HG03469 (cell line): ENCODE data around the gene TADA2B.
"Not testable (repeated sequence)": the region's sequence is repeated elsewhere in the genome, so short reads cannot be mapped to it uniquely, and the experiment has no call there.

Experiments used
- ATAC-seq: cut with Tn5 transposase; IDR thresholded peaks from one replicate; pipeline ENCODE4 v1.9.1; 2021; ENCODE audit warnings: mild to moderate bottlenecking, moderate library complexity, moderate number of reproducible peaks; ENCODE audit not compliant: unreplicated experiment

The TADA2B gene

DNA sequence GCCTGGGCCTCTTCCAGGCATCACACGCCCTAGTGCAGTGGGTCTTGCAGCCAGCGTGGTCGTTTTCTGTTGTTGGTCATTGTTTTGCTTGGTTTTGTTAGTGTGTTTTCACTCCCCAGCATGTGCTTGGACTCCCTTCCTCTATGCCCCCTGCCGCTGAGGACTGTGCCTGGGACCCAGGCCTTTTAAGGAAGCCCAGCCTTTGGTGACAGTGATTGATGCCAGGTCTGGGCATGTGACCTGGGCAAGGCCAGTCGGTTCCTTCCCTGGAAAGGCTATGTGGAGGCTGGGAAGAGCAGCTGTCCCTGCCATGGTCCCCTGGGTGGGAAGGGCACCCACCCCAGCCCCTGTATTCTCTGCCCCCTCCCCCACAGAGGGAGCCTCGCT, 33.5 kb downstream of the TADA2B start:
- ATAC-seq: no peak

DNA sequence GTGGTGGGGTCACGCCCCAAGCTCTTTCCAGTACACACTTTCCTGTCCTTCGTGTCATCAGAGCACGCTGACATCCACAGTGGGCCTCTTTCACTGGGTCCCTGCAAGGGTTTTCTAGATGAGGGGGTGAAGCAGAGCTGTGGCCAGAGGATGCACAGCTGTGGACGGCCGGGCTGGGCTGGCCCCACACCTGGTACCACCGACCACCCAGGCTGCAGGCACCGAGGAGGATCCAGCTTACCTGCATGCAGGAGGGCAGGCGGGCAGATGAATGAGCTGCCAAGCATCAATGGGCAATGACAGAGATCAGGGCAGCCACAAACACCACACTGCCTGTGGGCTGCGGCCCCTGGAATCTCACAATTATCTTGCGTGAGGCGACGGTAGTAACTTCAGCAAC, 34.2 kb downstream of the TADA2B start:
- no peak for ATAC-seq

DNA sequence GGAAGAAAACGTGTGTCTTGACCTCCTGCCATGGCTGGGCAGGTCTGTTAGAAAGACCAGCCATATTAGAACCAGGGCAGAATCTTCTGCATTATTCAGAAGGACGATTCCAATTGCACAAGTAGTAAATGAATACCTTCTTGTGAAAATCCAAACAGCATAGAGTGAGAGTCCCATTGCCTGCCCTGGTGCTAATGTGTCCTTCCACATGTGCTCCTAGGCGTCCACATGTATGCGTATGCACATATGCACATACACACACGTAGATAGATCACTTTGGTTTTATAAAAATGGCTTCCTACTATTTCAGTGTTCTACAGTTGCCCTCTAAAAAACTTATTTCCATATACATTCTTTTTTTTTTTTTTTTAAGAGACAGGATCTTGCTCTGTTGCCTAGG, 34.9 kb downstream of the TADA2B start:
- ATAC-seq: no peak

DNA sequence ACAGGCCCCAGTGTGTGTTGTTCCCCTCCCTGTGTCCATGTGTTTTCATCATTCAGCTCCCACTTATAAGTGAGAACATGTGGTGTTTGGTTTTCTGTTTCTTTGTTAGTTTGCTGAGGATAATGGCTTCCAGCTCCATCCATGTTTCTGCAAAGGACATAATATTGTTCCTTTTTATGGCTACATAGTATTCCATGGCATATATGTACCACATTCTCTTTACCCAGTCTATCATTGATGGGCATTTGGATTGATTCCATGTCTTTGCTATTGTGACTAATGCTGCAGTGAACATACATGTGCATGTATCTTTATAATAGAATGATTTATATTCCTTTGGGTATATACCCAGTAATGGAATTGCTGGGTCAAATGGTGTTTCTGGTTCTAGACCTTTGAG, 36.3 kb downstream of the TADA2B start:
- not testable (repeated sequence) for ATAC-seq

DNA sequence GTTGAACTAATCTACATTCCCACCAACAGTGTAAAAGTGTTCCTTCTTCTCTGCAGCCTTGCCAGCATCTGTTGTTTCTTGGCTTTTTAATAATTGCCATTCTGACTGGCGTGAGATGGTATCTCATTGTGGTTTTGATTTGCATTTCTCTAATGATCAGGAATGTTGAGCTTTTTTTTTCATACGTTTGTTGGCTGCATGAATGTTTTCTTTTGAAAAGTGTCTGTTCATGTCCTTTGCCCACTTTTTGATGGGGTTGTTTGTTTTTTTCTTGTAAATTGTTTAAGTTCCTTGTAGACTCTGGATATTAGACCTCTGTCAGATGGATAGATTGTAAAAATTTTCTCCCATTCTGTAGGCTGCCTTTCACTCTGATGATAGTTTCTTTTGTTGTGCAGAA, 36.7 kb downstream of the TADA2B start:
- ATAC-seq: not testable (repeated sequence)

DNA sequence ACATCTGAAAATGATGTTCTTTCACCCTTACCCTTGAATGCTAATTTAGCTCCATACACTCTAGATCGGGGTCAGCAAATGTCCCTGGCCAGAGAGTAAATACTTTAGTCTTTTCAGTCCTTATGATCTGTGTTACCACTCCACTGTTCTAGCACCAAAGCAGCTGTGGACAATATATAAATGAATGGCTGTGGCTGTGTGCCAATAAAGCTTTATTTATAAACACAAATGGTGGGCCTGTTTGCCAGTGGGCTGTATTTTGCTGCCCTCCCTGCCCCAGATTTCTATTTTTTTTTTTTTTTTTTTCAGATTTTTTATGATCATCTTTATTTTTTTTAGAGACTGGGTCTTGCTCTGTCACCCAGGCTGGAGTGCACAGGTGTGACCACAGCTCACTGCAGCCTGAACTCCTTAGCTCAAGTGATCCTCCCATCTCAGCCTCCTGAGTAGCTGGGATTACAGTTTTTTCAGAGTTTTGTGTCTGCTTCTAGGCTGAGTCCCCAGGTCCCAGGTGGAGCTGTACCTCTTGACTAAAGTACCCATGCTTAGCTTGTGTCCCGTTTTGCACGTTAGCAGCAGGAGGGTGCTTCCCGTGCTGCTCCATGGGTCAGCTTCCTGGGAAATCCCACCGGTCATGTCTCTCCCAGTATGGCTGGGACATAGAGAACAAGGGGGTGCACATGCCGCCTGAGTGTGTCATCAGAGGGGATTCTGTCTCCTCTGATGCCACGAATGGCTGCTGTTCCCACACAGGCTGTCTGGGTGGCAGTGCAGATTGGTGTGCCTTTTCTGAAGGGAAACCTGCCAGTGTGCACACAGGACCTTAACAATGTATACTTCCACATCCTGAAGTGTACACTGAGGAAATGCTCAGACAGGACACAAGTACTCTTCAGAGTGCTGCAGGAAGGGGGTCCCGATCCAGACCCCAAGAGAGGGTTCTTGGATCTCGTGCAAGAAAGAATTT, 40.7 kb downstream of the TADA2B start:
- ATAC-seq: no peak

DNA sequence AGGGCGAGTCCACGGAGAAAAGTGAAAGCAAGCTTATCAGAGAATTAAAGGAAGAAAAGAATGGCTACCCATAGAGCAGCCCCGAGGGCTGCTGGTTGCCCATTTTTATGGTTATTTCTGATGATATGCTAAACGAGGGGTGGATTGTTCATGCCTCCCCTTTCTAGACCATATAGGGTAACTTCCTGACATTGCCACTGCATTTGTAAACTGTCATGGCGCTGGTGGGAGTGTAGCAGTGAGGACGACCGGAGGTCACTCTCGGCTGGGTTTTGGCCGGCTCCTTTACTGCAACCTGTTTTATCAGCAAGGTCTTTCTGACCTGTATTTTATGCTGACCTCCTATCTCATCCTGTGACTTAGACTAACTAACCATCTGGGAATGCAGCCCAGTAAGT, 41.4 kb downstream of the TADA2B start:
- not testable (repeated sequence) for ATAC-seq

DNA sequence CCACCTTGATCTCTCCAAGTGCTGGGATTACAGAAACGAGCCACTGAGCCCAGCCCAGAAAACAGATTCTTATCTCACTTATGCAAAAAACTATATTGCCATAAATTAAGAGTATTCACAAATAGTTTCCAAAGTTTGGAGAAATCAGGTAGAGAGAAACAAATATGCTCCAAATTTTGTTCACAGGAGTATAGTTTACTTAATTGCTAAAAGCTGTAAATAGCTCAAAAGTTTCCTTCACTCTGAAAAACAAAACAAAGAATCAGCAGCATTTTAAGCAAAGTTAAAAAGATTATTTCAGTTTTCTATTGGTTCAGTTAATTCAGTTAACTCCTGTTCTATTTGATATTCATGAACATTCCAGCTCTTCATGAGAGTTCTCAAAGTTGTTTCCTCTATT, 43.2 kb downstream of the TADA2B start:
- ATAC-seq: no peak

DNA sequence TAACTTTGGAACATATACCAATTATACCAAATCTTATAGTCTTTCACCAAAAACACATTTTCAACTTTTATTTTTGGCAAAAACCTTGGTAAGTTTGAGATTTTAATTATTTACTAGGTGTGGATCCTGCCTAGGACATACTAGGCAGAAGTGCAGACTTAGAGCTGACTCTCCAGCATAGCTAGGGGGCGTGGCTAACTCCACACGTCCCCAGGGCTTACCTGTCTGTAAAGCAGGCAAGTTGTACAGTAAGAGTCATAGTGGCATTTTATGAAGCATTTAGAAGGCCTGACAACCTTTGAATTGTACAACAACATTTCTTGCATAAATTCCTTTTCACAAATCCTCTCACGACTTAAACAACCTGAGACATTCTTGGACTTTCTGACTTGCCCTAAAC, 43.9 kb downstream of the TADA2B start:
- no peak for ATAC-seq

DNA sequence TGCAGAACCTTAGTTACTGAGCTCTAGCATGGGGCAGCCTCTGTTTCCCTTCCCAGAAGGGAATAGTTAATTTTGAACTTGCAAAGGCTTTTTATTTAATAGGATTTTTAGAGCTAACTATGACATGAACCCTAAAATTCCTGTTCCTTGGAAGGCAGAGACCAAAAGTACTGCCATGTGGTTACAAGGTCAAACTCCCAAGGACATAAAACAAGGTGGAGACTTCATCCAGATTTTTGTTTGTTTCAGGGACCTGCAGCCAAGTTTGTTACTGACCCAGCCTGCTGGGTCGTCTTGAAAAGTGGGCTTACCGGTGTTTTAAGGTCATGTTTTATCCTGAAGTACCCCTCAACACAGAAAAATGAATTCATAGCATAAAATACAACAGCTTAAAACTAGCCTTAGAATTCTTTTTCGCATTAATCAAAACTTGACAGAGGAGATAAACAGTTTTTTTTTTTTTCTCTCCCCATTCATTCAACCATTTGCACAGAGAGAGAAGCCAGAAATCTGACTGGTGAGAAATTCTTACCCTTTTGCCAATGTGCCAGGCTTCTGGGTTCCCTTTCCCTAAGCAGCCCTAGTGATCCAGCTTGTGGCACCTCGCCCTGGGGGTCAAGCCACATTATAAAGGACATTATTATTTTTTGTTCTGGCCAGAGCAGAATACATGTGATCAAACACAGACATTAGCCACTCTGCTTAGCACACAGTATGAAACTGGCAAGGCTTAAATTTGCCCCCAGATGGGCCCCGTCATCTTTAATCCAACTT, 46.2 kb downstream of the TADA2B start:
- no peak for ATAC-seq

DNA sequence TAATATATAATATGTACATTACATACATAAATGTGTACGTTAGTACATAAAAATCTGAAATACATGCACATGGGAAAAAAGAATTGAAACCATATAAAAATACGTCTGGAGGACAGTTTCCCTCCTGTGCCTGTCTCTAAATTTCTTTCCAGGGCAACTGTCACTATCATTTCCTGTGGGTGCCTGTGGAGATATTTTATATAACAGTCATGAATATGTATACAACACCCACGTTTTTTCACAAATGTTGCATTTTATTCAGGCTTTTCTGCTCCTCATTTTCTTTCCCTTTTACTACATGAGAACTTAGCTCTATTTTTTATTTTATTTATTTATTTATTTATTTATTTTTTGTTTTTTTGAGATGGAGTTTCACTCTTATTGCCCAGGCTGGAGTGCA, 48.9 kb downstream of the TADA2B start:
- no peak for ATAC-seq

DNA sequence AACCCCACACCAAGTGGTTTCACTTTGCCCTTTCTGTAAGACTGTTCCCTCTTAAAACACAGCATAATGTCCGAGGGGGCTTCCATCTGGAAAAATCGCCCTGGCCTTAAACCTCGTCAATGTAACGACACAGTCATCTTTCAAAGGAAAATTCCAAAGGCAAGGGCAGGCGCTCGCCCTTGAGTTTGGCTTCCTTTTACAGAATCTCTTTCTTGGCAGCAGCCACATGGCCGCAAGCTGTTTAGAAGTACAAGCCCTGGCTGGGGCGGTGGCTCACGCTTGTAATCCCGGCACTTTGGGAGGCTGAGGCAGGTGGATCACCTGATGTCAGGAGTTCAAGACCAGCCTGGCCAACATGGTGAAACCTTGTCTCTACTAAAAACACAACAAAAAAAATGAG, 51.7 kb downstream of the TADA2B start:
- ATAC-seq: no peak

DNA sequence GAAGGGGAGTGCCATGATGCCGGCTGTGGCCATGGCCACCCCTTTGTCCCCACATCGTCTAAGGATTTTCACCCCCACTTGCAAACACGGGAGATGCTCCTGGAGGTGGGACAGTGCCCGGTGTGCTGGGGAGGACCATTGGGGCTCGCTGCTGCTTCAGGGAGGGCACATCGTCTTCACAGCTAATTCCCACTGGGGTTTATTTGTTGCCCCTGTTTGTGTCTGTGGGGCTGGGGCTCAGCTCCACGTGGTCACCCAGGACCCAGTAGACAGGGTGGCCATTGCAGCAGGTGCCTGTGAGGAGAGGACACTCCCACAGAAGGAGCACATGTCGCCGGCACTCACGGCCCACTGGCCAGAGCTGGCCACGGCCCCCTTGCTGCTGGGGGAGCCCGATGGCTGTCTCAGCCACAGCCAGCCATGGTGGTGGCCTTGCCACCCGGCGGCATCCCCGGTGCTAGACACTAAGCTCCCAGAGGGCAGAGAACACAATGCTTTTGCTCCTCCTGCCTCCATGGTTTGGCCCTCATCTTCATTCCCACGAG, 52.5 kb downstream of the TADA2B start:
- no peak for ATAC-seq

DNA sequence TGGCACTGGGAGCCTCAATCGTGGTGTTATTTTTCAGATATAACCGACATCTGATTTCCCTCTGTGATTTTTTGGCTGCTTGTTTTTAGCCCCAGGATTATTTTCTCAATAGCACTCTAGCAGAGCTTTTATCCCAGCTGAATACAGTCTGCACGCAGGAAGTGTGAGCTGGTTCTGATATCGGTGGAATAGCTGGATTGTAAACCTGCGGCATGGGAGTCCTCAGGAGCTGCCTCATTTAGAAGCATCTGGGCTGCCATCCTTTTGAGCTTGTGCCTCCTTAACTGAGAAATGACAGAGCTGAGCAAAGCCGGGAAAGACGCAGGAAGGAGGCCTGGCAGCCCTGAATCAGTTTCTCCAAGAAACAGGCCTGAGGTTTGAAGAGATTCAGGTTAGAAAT, 53.1 kb downstream of the TADA2B start:
- no peak for ATAC-seq

DNA sequence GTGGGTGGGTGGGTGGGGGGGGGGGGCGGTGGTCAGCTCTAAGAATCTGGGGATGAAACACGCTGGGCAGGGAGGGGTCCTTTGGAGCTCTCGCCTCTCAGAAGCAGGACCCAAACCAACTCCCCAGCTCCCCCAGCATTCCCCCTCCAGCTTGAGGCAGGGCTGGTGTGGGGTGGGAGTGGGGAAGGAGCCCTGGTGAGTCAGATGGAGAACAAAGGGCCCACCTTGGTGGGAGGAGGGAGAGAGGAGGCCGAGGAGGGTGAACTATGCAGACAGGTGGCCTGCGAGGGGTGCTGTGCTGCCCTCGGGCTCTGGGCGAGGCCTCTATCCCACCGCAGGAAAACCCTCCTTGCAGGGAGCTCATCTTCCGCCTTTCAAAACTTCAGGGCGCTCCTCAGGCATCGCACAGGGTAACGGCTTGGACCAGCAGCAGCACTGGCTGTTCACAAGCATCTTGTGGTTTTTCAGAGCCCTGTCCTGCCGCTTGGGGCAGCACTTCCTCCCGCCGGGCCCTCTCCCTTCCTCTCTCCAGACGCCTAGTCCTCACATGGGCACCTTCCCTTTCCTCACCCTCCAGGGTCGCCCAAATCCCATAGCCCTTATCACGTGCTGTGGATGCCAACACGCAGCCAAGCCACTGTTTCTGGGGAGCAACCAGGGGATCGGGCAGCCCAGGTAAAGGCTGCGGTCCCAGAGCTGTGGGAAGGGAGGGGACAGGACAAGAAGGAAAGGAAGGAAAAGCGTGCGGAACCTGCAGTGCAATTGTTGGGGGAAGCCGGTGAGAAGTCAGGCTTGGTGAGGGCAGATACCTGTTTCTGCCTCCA, 58.7 kb downstream of the TADA2B start:
- ATAC-seq: peak; percentile 57

DNA sequence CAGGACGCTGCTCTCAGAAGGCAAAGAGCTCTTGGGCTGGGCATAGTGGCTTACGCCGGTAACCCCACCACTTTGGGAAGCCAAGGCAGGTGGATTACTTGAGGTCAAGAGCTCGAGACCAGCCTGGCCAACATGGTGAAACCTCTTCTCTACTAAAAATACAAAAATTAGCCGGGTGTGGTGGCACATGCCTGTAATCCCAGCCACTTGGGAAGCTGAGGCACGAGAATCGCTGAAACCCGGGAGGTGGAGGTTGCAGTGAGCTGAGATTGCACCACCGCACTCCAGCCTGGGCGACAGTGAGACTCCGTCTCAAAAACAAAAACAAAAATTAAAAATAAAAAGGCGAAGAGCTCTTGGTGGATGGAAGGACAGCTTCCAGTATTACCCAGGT, 59.3 kb downstream of the TADA2B start:
- ATAC-seq: not testable (repeated sequence)

DNA sequence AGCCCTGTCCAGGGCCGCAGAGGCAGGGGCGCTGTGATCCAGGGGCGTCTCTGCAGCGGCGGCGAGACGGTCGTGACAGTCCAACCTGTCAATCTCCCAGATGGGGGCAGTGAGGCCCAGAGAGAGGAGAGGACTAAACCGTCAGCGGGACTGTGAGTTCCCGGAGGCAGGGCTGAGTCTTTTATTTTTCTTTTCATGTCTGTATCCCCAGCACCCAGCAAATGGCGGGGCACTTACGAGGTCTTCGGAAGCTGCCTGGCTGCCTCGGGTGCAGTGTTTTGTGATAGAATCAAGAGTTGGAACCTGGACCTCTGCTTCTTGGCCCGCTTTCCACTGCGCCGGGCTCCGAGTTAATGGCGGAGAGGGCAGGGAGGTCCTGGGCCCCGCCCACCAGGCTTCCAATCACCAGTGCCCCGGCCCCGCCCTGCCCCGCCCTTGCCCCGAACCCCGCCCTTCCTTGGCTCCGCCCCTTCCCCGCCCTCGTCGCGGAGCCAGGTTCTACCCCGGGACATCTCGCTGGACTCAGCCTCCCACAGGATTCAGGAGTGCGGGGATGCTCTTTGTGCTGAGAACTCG, 59.9 kb downstream of the TADA2B start:
- ATAC-seq: peak; percentile 50

DNA sequence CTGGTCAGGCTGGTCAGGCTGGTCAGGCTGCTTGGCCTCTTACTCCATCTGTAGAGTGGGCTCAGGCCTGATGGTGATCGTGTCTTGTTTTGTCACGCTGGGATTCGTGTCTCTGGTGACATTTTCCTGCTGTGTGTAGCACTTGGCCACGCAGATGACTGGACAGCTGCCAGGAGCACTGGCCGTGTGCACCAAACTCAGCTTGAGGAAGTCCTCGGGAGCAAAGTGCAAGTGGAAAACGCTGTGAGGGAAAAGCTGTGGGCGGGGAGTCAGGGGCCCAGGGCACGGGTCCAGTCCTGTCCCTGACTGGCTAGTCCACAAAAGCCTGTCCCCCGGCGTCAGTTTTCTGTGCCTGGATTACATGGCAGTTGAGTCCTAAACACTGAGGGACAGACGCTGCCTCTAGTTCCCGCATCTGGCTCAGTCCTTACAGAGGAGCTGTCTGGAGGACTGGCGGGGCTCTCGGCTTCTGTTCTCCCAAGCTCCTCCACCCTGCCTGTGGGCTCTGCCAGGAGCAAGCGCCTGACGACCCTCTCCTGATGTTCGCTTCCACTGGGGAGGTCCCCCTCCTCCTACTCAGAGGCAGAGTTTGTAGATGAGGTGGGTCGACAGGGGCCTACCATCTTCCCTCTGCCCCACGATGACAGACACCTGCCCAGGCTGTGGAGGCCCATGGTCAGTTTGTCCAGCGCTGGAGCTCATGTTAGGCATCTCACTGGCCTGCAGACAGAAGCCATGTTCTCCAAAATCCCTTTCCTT, 60.6 kb downstream of the TADA2B start:
- ATAC-seq: no peak

DNA sequence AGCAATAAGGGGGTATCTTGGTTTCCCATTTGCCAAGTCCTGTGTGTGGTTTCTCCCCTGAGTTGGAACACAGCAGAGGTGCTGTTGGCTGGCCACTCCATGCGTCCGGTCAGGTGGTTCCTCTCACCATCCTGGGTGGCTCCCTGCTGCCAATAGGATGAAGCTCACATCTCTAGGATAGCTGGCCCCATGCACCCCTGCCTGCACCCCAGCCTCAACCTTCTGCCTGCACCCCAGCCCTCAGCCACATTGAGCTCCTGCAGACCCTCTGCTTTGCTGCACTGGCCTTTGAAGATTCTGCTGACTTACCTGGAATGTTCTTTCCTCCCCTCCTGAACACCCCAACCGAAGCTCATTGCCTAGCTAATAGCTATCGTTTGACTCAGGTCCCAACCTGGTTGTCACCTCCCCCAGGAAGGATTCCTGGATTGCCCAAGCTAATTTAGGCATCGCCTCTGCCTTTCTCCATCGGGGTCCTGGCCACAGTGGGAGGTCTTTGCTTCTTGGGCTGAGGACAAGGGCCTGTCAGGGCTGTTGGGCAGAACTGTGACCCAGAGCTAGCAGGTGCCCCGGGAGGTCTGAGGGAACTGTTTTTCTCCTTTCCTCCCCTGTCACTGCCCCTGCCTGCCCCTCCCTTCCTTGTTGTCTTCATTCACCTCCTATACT, 61.3 kb downstream of the TADA2B start:
- ATAC-seq: no peak
